Effector memory CD8-positive, alpha-beta T cell (primary cell): ENCODE measurements around the gene SHISA4.

Experiments used
- ATAC-seq: fragments of 150-1000 bp; cut with Tn5 transposase; replicated peaks from 2 replicates; pipeline ENCODE4 v1.10.0; 2021; ENCODE audit warnings: mild to moderate bottlenecking, moderate library complexity
- DNase-seq, 3 experiments: peaks; one replicate each; pipeline ENCODE4 v3.0.0; 2021
- H3K27ac Mint-ChIP-seq, 2 donors: one replicate each; pipeline ENCODE4 v1.8.0; 2022; ENCODE audit warnings: mild to moderate bottlenecking in 2 of 2, mixed read lengths in 2 of 2, moderate library complexity in 2 of 2
- H3K27me3 Mint-ChIP-seq, 2 donors: one replicate each; pipeline ENCODE4 v1.8.0; 2022; ENCODE audit warnings: mixed read lengths in 2 of 2
- H3K36me3 Mint-ChIP-seq: one replicate; pipeline ENCODE4 v1.8.0; 2022; ENCODE audit warnings: mild to moderate bottlenecking, moderate library complexity, mixed read lengths; ENCODE audit not compliant: insufficient read depth
- H3K4me1 Mint-ChIP-seq, 2 donors: one replicate each; pipeline ENCODE4 v1.8.0; 2022; ENCODE audit warnings: low read depth in 2 of 2, mixed read lengths in 2 of 2
- H3K4me3 Mint-ChIP-seq, 2 donors: one replicate each; pipeline ENCODE4 v1.8.0; 2022; ENCODE audit warnings: mild to moderate bottlenecking in 2 of 2, mixed read lengths in 2 of 2, moderate library complexity in 2 of 2
- H3K9me3 Mint-ChIP-seq, 2 donors: one replicate each; pipeline ENCODE4 v1.8.0; 2022; ENCODE audit warnings: mixed read lengths in 2 of 2

SHISA4 gene

DNA sequence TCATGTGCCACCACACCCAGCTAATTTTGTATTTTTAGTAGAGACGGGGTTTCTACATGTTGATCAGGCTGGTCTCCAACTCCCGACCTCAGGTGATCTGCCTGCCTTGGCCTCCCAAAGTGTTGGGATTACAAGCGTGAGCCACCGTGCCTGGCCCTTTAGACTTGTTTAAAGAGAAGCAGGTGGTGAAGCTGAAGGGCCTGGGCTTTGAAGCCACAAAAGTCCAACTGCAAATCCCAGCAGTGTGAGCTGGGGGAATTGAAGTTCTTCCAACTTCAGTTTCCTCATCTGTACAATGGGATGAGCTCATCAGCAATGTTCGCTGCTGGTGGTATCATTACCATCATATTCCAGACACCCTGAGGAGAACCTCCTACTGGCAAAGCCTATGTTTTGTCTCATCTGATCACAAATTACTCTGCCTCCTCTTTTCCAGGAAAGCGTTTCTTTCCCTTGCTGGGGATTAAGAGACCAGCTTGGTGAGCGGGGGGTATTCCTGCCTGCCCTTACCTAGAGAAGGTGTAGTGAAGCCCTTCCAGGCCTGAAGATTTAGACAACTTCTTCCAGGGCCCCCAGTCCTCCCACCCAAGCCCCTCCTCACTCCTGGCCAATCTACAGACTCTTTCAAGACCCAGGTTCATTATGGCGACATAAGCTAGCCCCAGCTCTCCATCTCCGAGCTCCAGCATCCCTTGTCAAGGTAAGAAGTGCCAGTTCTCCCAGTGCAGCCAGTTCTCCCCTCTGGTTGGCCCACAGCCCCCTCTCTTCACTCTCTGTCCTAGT lies 2.4 kb upstream of the SHISA4 start:
- Mint-ChIP-seq H3K27ac (no peak overlapping the region), H3K27me3 (peaks cover 35% of the 10 kb centered on the region in 2 donors), H3K9me3 (no peaks in the 10 kb centered on the region), H3K36me3 (no peaks in the 10 kb centered on the region), H3K4me1 (peaks cover 3 to 4% of the 10 kb centered on the region in 2 donors), H3K4me3 (no peak overlapping the region)
- ATAC-seq, result no peak
- DNase-seq, result no peak

DNA sequence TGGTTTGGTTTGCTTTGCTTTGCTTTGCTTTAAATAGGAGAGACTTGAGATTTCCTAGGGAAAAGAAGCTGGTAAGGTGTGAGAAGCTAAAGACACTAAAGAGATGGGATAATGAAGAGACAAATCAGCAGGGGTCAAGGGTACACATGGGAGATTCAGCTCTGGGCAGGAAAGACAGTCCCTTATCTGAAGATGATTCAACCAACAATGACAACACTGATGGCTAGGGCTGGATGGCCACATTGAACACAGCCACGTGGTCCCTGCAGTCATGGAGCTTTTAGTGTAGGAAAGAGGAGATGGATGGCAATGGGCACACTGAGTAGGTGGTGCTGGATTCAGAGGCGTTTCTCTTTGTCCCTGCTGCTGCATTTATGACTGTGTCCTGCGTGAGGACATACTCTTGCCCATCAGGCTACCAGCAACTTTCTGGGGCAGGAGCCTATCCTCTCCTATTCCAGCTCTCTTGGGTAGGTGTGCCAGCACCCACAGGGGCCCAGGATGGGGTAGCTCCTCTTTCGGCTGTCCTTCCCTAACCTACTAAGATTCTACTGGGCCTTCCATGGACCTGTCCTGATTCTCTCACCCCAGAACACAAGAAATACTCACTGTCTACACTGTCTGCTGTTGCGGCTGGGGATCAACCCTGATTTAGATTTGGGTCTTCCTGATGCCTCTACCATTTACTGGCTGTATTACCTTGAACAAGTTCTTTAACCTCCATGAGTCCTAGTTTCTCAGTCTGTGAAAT lies 1.4 kb upstream of the SHISA4 start:
- H3K27me3 Mint-ChIP-seq, result peaks cover 45% of the 10 kb centered on the region in 2 donors
- ATAC-seq (no peak), DNase-seq (no peak)
- H3K4me3 Mint-ChIP-seq, result peak overlapping the region in 1 of 2 donors; percentile 74
- no peaks in the 10 kb centered on the region for H3K36me3 Mint-ChIP-seq
- H3K4me1 Mint-ChIP-seq, result peaks cover 3 to 4% of the 10 kb centered on the region in 2 donors
- no peaks in the 10 kb centered on the region for H3K9me3 Mint-ChIP-seq
- H3K27ac Mint-ChIP-seq, result no peak overlapping the region

- Mint-ChIP-seq H3K4me1 (peaks cover 3 to 4% of the 10 kb centered on the region in 2 donors), H3K27ac (no peak overlapping the region), H3K9me3 (no peaks in the 10 kb centered on the region), H3K27me3 (peaks cover 59 to 62% of the 10 kb centered on the region in 2 donors), H3K36me3 (no peaks in the 10 kb centered on the region), H3K4me3 (peak overlapping the region; percentile 71 to 74)
- ATAC-seq (peak; percentile 7), DNase-seq (no peak)
These were observed 631 bp downstream of the SHISA4 start for GRCh38 chr1:201889090-201889968.

DNA sequence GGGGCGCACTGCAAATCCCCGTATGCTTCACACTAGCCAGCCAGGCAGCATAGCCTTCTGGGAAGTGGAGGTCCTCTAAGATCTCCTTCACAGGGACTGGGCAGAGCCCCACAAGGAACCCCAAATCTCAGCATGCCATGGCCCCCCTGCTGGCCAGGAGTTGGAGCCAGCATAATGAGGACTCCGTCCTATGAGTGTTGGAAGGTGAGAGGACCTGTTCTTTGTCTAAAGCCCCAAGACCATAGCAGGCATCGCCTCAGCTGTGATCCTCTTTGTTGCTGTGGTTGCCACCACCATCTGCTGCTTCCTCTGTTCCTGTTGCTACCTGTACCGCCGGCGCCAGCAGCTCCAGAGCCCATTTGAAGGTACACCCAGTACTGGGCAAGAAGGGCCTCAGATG lies 1.5 kb downstream of the SHISA4 start:
- H3K4me1 Mint-ChIP-seq, result peaks cover 3 to 4% of the 10 kb centered on the region in 2 donors
- no peak for DNase-seq
- no peak overlapping the region for H3K4me3 Mint-ChIP-seq
- H3K27me3 Mint-ChIP-seq, result peaks cover 59 to 66% of the 10 kb centered on the region in 2 donors
- no peak for ATAC-seq
- H3K36me3 Mint-ChIP-seq, result no peaks in the 10 kb centered on the region
- H3K27ac Mint-ChIP-seq, result no peak overlapping the region
- H3K9me3 Mint-ChIP-seq, result no peaks in the 10 kb centered on the region

GRCh38 chr1:201890806-201891450 lies 2.2 kb downstream of the SHISA4 start:
- H3K36me3 Mint-ChIP-seq, result no peaks in the 10 kb centered on the region
- no peak overlapping the region for H3K27ac Mint-ChIP-seq
- H3K27me3 Mint-ChIP-seq, result peaks cover 59 to 66% of the 10 kb centered on the region in 2 donors
- H3K4me1 Mint-ChIP-seq, result peaks cover 4 to 7% of the 10 kb centered on the region in 2 donors
- no peak overlapping the region for H3K4me3 Mint-ChIP-seq
- DNase-seq, result no peak
- no peak for ATAC-seq
- no peaks in the 10 kb centered on the region for H3K9me3 Mint-ChIP-seq

DNA sequence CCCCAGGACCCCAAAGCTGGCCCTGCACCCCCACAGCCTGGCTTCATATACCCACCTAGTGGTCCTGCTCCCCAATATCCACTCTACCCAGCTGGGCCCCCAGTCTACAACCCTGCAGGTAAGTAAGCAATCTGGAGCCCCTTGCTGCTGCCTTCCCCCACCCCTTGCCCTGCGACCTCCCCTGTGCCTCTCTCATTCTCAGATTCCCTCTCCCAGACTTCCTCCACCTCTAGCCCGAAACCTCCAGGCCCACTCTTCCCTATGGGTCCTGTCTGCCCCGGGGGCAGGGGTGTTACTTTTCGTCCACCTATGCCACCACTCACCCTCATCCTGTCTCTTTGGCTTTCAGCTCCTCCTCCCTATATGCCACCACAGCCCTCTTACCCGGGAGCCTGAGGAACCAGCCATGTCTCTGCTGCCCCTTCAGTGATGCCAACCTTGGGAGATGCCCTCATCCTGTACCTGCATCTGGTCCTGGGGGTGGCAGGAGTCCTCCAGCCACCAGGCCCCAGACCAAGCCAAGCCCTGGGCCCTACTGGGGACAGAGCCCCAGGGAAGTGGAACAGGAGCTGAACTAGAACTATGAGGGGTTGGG lies 2.9 kb downstream of the SHISA4 start:
- peaks cover 57 to 66% of the 10 kb centered on the region in 2 donors for H3K27me3 Mint-ChIP-seq
- H3K9me3 Mint-ChIP-seq, result no peaks in the 10 kb centered on the region
- H3K27ac Mint-ChIP-seq, result no peak overlapping the region
- DNase-seq (no peak), ATAC-seq (no peak)
- H3K4me3 Mint-ChIP-seq, result no peak overlapping the region
- H3K4me1 Mint-ChIP-seq, result peaks cover 10 to 11% of the 10 kb centered on the region in 2 donors
- no peaks in the 10 kb centered on the region for H3K36me3 Mint-ChIP-seq

- ATAC-seq (no peak), DNase-seq (no peak)
- Mint-ChIP-seq H3K4me3 (no peak overlapping the region), H3K4me1 (peaks cover 10 to 11% of the 10 kb centered on the region in 2 donors), H3K27ac (no peak overlapping the region), H3K9me3 (no peaks in the 10 kb centered on the region), H3K36me3 (no peaks in the 10 kb centered on the region), H3K27me3 (peaks cover 51 to 65% of the 10 kb centered on the region in 2 donors)
These were observed 3.5 kb downstream of the SHISA4 start for GRCh38 chr1:201892211-201892610.

DNA sequence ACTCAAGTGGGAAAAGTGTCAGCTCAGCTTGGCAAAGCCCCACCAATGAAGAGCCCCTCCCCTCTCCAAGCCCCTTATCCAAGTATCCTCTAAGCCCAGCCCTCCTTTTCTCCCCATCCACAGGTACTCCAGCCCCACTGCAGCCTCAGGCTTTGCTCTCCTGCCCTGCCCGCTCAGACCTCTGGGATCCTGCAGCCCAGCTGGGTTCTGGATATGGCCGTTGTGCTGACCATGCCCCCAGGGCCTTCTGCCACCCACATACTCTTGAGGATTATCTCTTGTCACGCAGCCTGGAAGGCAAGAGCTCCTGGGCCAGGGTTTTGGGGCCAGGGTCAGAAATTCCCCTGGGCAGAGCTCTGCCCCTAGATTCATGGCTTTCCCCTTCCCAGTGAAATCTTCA lies 4.7 kb downstream of the SHISA4 start:
- Mint-ChIP-seq H3K36me3 (peaks cover 2% of the 10 kb centered on the region), H3K9me3 (no peaks in the 10 kb centered on the region), H3K27ac (no peak overlapping the region), H3K27me3 (peaks cover 39 to 56% of the 10 kb centered on the region in 2 donors), H3K4me3 (no peak overlapping the region), H3K4me1 (peaks cover 10 to 11% of the 10 kb centered on the region in 2 donors)
- DNase-seq (no peak), ATAC-seq (no peak)

DNA sequence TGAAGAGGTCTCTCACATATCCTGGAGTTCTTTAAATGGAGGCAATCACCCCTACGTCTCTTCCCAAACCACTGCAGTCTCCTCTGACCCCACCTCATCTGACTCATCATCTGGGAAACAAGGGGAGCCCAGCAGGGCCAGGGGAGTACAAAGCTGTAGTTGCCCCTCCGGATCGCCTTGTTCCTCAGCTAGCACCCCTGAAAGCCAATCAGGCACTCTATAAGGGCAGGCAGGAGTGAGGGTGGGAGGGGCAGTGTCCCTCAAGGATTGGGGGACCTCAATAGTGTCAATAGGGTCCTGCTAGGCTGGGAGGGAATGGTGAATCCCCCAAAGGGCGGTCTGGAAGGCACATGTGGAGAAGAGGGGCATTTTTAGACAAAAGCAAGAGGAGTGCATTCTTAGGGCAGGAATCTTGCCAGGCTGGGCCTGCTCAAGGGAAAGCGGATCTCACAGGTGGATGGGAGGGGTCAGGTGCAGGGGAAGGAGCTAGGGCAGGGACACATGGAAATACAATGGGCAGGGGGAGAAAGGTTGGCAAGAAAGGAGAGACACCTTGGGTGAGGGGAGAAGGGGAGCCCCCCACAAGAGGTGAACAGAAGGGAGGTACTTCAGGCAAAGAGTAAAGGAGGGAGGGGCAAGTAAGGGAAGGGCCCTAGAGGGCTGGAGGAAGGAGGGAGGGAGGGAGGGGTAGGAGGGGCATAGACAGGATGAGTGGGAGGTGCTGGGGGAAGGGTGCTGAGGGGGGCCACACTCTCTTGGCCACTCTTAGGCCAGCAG lies 5.8 kb downstream of the SHISA4 start:
- peaks cover 35 to 58% of the 10 kb centered on the region in 2 donors for H3K27me3 Mint-ChIP-seq

DNA sequence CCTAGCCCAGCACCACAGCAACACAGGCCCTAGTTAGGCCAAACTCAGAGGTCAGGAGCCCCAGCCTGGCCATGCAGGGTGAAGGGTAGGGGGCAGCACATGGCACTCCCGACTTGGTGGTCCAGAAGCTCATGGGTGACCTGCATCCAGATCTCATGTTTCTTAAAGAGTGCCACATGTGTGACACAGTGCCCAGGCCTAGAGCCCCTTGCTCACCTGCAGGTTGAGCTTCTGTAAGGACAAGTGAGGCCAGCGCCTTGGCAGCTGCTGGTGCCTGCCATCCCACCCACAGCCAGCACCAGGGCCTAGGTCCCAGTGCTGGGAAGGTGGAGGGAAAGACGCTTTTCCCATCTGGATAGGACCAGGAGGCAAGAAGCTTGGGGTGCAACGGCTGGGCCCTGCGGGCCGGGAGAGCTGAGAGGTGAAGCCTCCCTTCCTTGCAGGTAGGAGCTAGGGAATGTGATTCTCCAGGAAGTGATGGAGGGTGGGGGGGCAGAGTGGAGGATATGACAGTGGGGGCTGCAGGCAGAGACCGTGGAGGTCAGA lies 6.5 kb downstream of the SHISA4 start:
- ATAC-seq (no peak), DNase-seq (no peak)
- Mint-ChIP-seq H3K27me3 (peaks cover 38 to 52% of the 10 kb centered on the region in 2 donors), H3K27ac (no peak overlapping the region), H3K9me3 (no peaks in the 10 kb centered on the region), H3K4me3 (no peak overlapping the region), H3K36me3 (peaks cover 2% of the 10 kb centered on the region), H3K4me1 (peaks cover 7% of the 10 kb centered on the region in 2 donors)

More for the DNA sequence above, 5.8 kb downstream of the SHISA4 start:
- Mint-ChIP-seq H3K9me3 (no peaks in the 10 kb centered on the region), H3K36me3 (peaks cover 2% of the 10 kb centered on the region), H3K4me3 (no peak overlapping the region), H3K27ac (no peak overlapping the region), H3K4me1 (peaks cover 9% of the 10 kb centered on the region in 2 donors)
- no peak for ATAC-seq
- no peak for DNase-seq

GRCh38 chr1:201895913-201896807 lies 7.5 kb downstream of the SHISA4 start:
- no peaks in the 10 kb centered on the region for H3K9me3 Mint-ChIP-seq
- peak; percentile 96 for ATAC-seq
- peaks cover 2% of the 10 kb centered on the region for H3K36me3 Mint-ChIP-seq
- peak overlapping the region; percentile 68 to 78 for H3K27ac Mint-ChIP-seq
- peaks cover 7% of the 10 kb centered on the region in 2 donors for H3K4me1 Mint-ChIP-seq
- DNase-seq, result peak; percentile 61 to 76 (median 69)
- peaks cover 35 to 42% of the 10 kb centered on the region in 2 donors for H3K27me3 Mint-ChIP-seq
- H3K4me3 Mint-ChIP-seq, result peak overlapping the region; percentile 28 to 56
